ENCODE data around the gene SLC5A11. TPM values are rescaled to one million over a fixed set of nuclear protein-coding genes. Genes with fewer than 3 reads are reported as not detected.

The SLC5A11 gene
- total and polyA plus RNA-seq, 2 experiments from 2014 or later = 1.2 to 1.7 TPM

DNA sequence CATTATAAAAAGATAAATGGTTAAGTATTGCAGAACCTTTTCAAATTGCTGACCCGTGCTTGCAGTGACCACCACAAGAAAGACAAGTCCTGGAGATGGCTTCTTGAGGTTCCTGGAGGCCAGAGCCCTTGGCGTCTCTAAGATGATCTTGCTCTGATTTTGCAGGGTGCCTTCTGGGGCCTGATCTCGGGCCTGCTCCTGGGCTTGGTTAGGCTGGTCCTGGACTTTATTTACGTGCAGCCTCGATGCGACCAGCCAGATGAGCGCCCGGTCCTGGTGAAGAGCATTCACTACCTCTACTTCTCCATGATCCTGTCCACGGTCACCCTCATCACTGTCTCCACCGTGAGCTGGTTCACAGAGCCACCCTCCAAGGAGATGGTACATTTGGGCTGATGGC is 63.0 kb downstream of the SLC5A11 start:
- TF ChIP-seq, protein P1, sequence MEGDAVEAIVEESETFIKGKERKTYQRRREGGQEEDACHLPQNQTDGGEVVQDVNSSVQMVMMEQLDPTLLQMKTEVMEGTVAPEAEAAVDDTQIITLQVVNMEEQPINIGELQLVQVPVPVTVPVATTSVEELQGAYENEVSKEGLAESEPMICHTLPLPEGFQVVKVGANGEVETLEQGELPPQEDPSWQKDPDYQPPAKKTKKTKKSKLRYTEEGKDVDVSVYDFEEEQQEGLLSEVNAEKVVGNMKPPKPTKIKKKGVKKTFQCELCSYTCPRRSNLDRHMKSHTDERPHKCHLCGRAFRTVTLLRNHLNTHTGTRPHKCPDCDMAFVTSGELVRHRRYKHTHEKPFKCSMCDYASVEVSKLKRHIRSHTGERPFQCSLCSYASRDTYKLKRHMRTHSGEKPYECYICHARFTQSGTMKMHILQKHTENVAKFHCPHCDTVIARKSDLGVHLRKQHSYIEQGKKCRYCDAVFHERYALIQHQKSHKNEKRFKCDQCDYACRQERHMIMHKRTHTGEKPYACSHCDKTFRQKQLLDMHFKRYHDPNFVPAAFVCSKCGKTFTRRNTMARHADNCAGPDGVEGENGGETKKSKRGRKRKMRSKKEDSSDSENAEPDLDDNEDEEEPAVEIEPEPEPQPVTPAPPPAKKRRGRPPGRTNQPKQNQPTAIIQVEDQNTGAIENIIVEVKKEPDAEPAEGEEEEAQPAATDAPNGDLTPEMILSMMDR (IDR thresholded peaks at IDR 0.05; ENCODE audit: poor library complexity) = no peak
- TF ChIP-seq EZH2 (IDR thresholded peaks at IDR 0.05; ENCODE audit: borderline replicate concordance) = no peak
- no peak for TF ChIP-seq EZH2phosphoT487 (IDR thresholded peaks at IDR 0.05; ENCODE audit: low read depth, severe bottlenecking, unreplicated experiment)
- no peaks in the 10 kb centered on the region for H4K20me1 ChIP-seq (ENCODE audit: insufficient read depth, poor library complexity, severe bottlenecking)
- no peaks in the 10 kb centered on the region for H3K9me3 ChIP-seq (ENCODE audit: low read depth)
- WGBS (ENCODE audit: low lambda C conversion rate, missing lambda C conversion rate) = 93% methylated on average over 10 of the region's 10 CpGs
- no peaks in the 10 kb centered on the region for H3K79me2 ChIP-seq
- H3K27me3 ChIP-seq = no peaks in the 10 kb centered on the region
- H3K27ac ChIP-seq = no peak overlapping the region
- no peaks in the 10 kb centered on the region for H3K9me2 ChIP-seq (replicated peaks; ENCODE audit: insufficient read depth)
- no peak overlapping the region for H3K4me3 ChIP-seq
- H3K4me1 ChIP-seq (ENCODE audit: insufficient read depth) = no peaks in the 10 kb centered on the region
- DNase-seq (ENCODE audit: low spot score) = no peak
- no peaks in the 10 kb centered on the region for H3K36me3 ChIP-seq (replicated peaks; ENCODE audit: insufficient read depth, low read depth)
- no peak overlapping the region for H2AFZ ChIP-seq
- H3K4me2 ChIP-seq = no peak overlapping the region

DNA sequence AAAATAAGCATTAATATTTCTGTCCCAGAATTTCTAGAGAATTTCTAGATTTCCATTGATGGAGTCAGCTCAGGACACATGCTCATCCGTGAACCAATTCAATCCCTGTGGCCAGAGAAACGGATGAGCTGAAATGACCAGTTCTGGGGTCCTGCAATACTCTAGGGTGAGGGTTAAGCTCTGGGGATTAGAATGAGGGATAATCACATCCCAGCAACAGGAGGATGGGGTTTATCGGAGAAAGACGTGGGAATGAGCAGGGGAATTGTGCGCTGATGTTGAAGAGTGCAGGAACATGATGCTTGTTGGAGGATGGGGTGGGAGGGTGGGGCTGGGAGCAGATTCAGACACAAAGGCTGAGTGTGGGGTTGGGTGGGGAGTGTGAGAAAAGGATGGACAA is 64.1 kb downstream of the SLC5A11 start:
- no peak overlapping the region for H2AFZ ChIP-seq
- no peak for TF ChIP-seq EZH2 (IDR thresholded peaks at IDR 0.05; ENCODE audit: borderline replicate concordance)
- no peak for TF ChIP-seq EZH2phosphoT487 (IDR thresholded peaks at IDR 0.05; ENCODE audit: low read depth, severe bottlenecking, unreplicated experiment)
- TF ChIP-seq, protein P1 (IDR thresholded peaks at IDR 0.05; ENCODE audit: poor library complexity) = no peak
- H3K4me3 ChIP-seq = no peak overlapping the region
- H3K36me3 ChIP-seq (replicated peaks; ENCODE audit: insufficient read depth, low read depth) = no peaks in the 10 kb centered on the region
- H3K9me3 ChIP-seq (ENCODE audit: low read depth) = no peaks in the 10 kb centered on the region
- H3K27ac ChIP-seq = no peak overlapping the region
- H4K20me1 ChIP-seq (ENCODE audit: insufficient read depth, poor library complexity, severe bottlenecking) = no peaks in the 10 kb centered on the region
- DNase-seq (ENCODE audit: low spot score) = no peak
- no peak overlapping the region for H3K4me2 ChIP-seq
- WGBS (ENCODE audit: low lambda C conversion rate, missing lambda C conversion rate) = 73% methylated on average over 5 of the region's 5 CpGs
- no peaks in the 10 kb centered on the region for H3K9me2 ChIP-seq (replicated peaks; ENCODE audit: insufficient read depth)
- H3K4me1 ChIP-seq (ENCODE audit: insufficient read depth) = no peaks in the 10 kb centered on the region
- H3K27me3 ChIP-seq = no peaks in the 10 kb centered on the region
- H3K79me2 ChIP-seq = no peaks in the 10 kb centered on the region

DNA sequence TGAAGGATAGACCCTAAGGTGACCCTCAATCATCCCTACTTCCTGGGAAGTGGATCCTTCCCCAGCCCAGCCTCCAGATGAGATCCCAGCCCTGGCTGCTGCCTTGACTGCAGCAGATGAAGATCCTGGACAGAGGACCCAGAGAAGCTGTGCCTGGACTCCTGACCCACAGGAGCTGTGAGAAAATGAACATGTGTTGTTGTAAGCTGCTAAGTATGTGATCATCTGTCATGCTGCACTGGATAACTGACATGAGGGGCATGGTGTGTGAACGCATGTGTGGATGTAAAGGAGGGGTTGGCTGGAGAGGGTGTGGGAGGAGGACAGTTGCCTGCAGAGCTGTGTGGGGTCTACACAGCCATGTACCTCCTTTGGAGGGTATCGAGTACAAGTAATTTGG is 69.3 kb downstream of the SLC5A11 start:
- H4K20me1 ChIP-seq (ENCODE audit: insufficient read depth, poor library complexity, severe bottlenecking) = no peaks in the 10 kb centered on the region

More for the DNA sequence above, 69.3 kb downstream of the SLC5A11 start:
- H3K9me3 ChIP-seq (ENCODE audit: low read depth) = no peaks in the 10 kb centered on the region
- DNase-seq (ENCODE audit: low spot score) = no peak
- TF ChIP-seq EZH2 (IDR thresholded peaks at IDR 0.05; ENCODE audit: borderline replicate concordance) = no peak
- TF ChIP-seq EZH2phosphoT487 (IDR thresholded peaks at IDR 0.05; ENCODE audit: low read depth, severe bottlenecking, unreplicated experiment) = no peak
- TF ChIP-seq, protein P1 (IDR thresholded peaks at IDR 0.05; ENCODE audit: poor library complexity) = no peak
- no peaks in the 10 kb centered on the region for H3K4me1 ChIP-seq (ENCODE audit: insufficient read depth)
- no peaks in the 10 kb centered on the region for H3K36me3 ChIP-seq (replicated peaks; ENCODE audit: insufficient read depth, low read depth)
- 89% methylated on average over 2 of the region's 2 CpGs for WGBS (ENCODE audit: low lambda C conversion rate, missing lambda C conversion rate)
- H3K4me2 ChIP-seq = no peak overlapping the region
- no peaks in the 10 kb centered on the region for H3K9me2 ChIP-seq (replicated peaks; ENCODE audit: insufficient read depth)
- no peaks in the 10 kb centered on the region for H3K27me3 ChIP-seq
- no peak overlapping the region for H2AFZ ChIP-seq
- H3K27ac ChIP-seq = no peak overlapping the region
- H3K79me2 ChIP-seq = no peaks in the 10 kb centered on the region
- H3K4me3 ChIP-seq = no peak overlapping the region

Data from hepatocyte (in vitro differentiated cells).